C1 segment of cervical spinal cord (tissue), 14 donors: ENCODE results near the gene STX8.
A peak's percentile ranks its signal among the peaks of the same experiment; 100 is the strongest.
"Not testable (repeated sequence)": the region's sequence is repeated elsewhere in the genome, so short reads cannot be mapped to it uniquely, and the experiment has no call there.

ENCODE experiments used
- DNase-seq, 14 donors: peaks; one replicate each; lab custom pipeline; 2025; lab: John Stamatoyannopoulos, UW

The STX8 gene

GRCh38 chr17:9557161-9557755, 18.4 kb downstream of the STX8 start:
- DNase-seq = no peak

GRCh38 chr17:9554715-9555114, 20.9 kb downstream of the STX8 start:
- DNase-seq = not testable (repeated sequence)

- no peak for DNase-seq
Observed at GRCh38 chr17:9553596-9553995, 22.0 kb downstream of the STX8 start.

GRCh38 chr17:9553181-9553580, 22.4 kb downstream of the STX8 start:
- DNase-seq = no peak

- DNase-seq = no peak
Observed at GRCh38 chr17:9549215-9549614, 26.4 kb downstream of the STX8 start.

- no peak for DNase-seq
Observed at GRCh38 chr17:9544221-9544620, 31.4 kb downstream of the STX8 start.

- DNase-seq = no peak
Observed at GRCh38 chr17:9541718-9542117, 33.9 kb downstream of the STX8 start.

- no peak for DNase-seq
Observed at GRCh38 chr17:9538626-9539025, 37.0 kb downstream of the STX8 start.

- DNase-seq = no peak
Observed at GRCh38 chr17:9537177-9537776, 38.3 kb downstream of the STX8 start.

GRCh38 chr17:9536061-9536460, 39.6 kb downstream of the STX8 start:
- DNase-seq = no peak

GRCh38 chr17:9533441-9533840, 42.2 kb downstream of the STX8 start:
- no peak for DNase-seq

GRCh38 chr17:9532715-9533114, 42.9 kb downstream of the STX8 start:
- no peak for DNase-seq

- DNase-seq = no peak
Observed at GRCh38 chr17:9531034-9531433, 44.6 kb downstream of the STX8 start.

- DNase-seq = no peak
Observed at GRCh38 chr17:9529033-9529700, 46.5 kb downstream of the STX8 start.

- no peak for DNase-seq
Observed at GRCh38 chr17:9527788-9528187, 47.8 kb downstream of the STX8 start.

GRCh38 chr17:9522074-9522473, 53.5 kb downstream of the STX8 start:
- peak in 2 of 14 donors; percentile 3 to 13 for DNase-seq

- DNase-seq = no peak
Observed at GRCh38 chr17:9521062-9521461, 54.6 kb downstream of the STX8 start.

- no peak for DNase-seq
Observed at GRCh38 chr17:9520649-9521048, 55.0 kb downstream of the STX8 start.

GRCh38 chr17:9519583-9520272, 55.9 kb downstream of the STX8 start:
- no peak for DNase-seq

- no peak for DNase-seq
Observed at GRCh38 chr17:9517396-9517795, 58.2 kb downstream of the STX8 start.

- no peak for DNase-seq
Observed at GRCh38 chr17:9513266-9513665, 62.4 kb downstream of the STX8 start.

GRCh38 chr17:9512323-9513168, 63.1 kb downstream of the STX8 start:
- DNase-seq = no peak
